DND-41 (cell line): Measurements from ENCODE around the gene OVOL2.
"Not testable (repeated sequence)": the region's sequence is repeated elsewhere in the genome, so short reads cannot be mapped to it uniquely, and the experiment has no call there.

ENCODE experiments used
- ATAC-seq: fragments of 200-7000 bp; cut with Tn5 transposase; 3 replicates; pipeline ENCODE4 v1.9.1; 2021; ENCODE audit warnings: low read depth; ENCODE audit not compliant: insufficient read depth
- DNase-seq: peaks from one replicate; pipeline ENCODE4 v3.0.0-alpha.2; 2020
- H2AFZ ChIP-seq: 2 replicates; pipeline ENCODE4 v1.6.0; 2012; ENCODE audit warnings: low read depth, low read length
- H3K27ac ChIP-seq: 2 replicates; pipeline ENCODE4 v1.5.1; 2012; ENCODE audit warnings: low read length, inconsistent platforms
- H3K27me3 ChIP-seq: fragments of 200-600 bp; sonication (generic); 2 replicates; pipeline ENCODE4 v1.6.0; 2012; ENCODE audit warnings: low read length, mild to moderate bottlenecking, inconsistent platforms; ENCODE audit not compliant: insufficient read depth, poor library complexity
- H3K36me3 ChIP-seq: 2 replicates; pipeline ENCODE4 v1.5.1; 2012; ENCODE audit warnings: low read length, inconsistent platforms; ENCODE audit not compliant: insufficient read depth
- H3K4me1 ChIP-seq: 2 replicates; pipeline ENCODE4 v1.5.1; 2012; ENCODE audit warnings: mild to moderate bottlenecking, low read length; ENCODE audit not compliant: insufficient read depth
- H3K4me2 ChIP-seq: 2 replicates; pipeline ENCODE4 v1.6.0; 2012; ENCODE audit warnings: mild to moderate bottlenecking, moderate library complexity, low read length, inconsistent platforms; ENCODE audit not compliant: insufficient read depth
- H3K4me3 ChIP-seq, 2 experiments: fragments of 200-600 bp in 1 of 2; shearing (Covaris generic) in 1 of 2; 2 replicates each; pipeline ENCODE4 v1.5.1; 2012 to 2016; ENCODE audit warnings: inconsistent platforms in 2 of 2, low read length in 2 of 2, mild to moderate bottlenecking in 2 of 2, low read depth in 1 of 2, moderate library complexity in 1 of 2
- H3K79me2 ChIP-seq: 2 replicates; pipeline ENCODE4 v1.6.0; 2012; ENCODE audit warnings: low read length, inconsistent platforms; ENCODE audit not compliant: insufficient read depth
- H3K9ac ChIP-seq: 2 replicates; pipeline ENCODE4 v1.6.0; 2012; ENCODE audit warnings: low read depth, mild to moderate bottlenecking, inconsistent platforms, low read length, moderate library complexity
- H3K9me3 ChIP-seq: 2 replicates; pipeline ENCODE4 v1.5.1; 2012; ENCODE audit warnings: low read length, moderate library complexity, mild to moderate bottlenecking, inconsistent platforms; ENCODE audit not compliant: insufficient read depth, severe bottlenecking
- H4K20me1 ChIP-seq: 2 replicates; pipeline ENCODE4 v1.6.0; 2012; ENCODE audit warnings: low read length; ENCODE audit not compliant: insufficient read depth
- EZH2 ChIP-seq: IDR thresholded peaks from 3 replicates; pipeline ENCODE4 v1.6.1; 2012; ENCODE audit warnings: borderline replicate concordance, low read depth, mild to moderate bottlenecking, moderate library complexity, low read length, inconsistent platforms; ENCODE audit not compliant: severe bottlenecking
- TF ChIP-seq, protein P1 (sequence below): IDR thresholded peaks from 2 replicates; pipeline ENCODE4 v1.5.1; 2012; ENCODE audit warnings: borderline replicate concordance, low read length, moderate library complexity, mild to moderate bottlenecking; ENCODE audit not compliant: poor library complexity, severe bottlenecking; ENCODE audit errors: extremely low read depth

OVOL2 gene

DNA sequence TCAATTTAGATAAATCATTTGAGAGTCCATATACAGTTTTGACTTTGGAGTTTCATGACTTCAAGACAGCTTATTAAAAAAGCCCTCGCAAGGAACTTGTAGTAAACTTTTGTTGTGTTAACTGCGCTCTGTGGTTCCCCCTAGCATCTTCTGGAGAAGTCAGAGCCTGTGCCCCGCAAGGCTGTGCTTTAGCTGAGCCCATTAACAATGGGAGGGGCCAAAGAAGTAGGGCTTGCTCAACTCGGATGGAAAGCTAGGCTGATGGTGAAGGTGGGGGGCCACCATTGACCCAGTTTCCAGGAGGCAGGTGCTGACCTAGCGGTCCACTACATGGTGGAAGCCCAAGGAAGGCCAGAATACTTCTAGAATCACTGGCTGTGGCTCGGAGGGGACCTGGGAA, 29.3 kb upstream of the OVOL2 start:
- no peak for ATAC-seq

DNA sequence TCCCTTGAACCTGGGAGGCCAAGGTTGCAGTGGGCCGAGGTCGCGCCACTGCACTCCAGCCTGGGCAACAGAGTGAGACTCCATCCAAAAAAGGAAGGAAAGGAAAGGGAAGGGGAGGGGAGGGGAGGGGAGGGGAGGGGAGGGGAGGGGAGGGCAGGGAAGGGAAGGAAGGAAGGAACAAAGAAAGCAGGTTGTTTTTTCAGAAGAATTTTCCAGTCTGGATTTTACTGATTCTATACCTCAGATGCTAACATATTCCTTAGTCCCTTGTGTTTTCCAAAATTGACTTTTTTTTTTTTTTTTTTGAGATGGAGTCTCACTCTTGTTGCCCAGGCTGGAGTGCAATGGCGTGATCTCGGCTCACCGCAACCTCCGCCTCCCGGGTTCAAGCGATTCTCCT, 23.1 kb upstream of the OVOL2 start:
- not testable (repeated sequence) for H3K4me3 ChIP-seq, H3K36me3 ChIP-seq, H3K27me3 ChIP-seq, H3K9ac ChIP-seq, H3K9me3 ChIP-seq, DNase-seq, H3K4me2 ChIP-seq, ATAC-seq, H3K27ac ChIP-seq, H2AFZ ChIP-seq, H3K4me1 ChIP-seq, H4K20me1 ChIP-seq, H3K79me2 ChIP-seq

More for the DNA sequence above, 29.3 kb upstream of the OVOL2 start:
- Histone ChIP-seq H3K4me1 (no peaks in the 10 kb centered on the region), H3K4me2 (no peak overlapping the region), H3K9me3 (no peaks in the 10 kb centered on the region), H3K9ac (no peak overlapping the region), H2AFZ (no peak overlapping the region), H3K27ac (no peak overlapping the region), H3K27me3 (peaks cover 10% of the 10 kb centered on the region), H3K4me3 (no peak overlapping the region), H3K79me2 (no peaks in the 10 kb centered on the region), H3K36me3 (no peaks in the 10 kb centered on the region), H4K20me1 (0 out of 2 replicates have a peak, but pooled peaks cover 3% of the 10 kb centered on the region)
- TF ChIP-seq EZH2: no peak
- TF ChIP-seq, protein P1, sequence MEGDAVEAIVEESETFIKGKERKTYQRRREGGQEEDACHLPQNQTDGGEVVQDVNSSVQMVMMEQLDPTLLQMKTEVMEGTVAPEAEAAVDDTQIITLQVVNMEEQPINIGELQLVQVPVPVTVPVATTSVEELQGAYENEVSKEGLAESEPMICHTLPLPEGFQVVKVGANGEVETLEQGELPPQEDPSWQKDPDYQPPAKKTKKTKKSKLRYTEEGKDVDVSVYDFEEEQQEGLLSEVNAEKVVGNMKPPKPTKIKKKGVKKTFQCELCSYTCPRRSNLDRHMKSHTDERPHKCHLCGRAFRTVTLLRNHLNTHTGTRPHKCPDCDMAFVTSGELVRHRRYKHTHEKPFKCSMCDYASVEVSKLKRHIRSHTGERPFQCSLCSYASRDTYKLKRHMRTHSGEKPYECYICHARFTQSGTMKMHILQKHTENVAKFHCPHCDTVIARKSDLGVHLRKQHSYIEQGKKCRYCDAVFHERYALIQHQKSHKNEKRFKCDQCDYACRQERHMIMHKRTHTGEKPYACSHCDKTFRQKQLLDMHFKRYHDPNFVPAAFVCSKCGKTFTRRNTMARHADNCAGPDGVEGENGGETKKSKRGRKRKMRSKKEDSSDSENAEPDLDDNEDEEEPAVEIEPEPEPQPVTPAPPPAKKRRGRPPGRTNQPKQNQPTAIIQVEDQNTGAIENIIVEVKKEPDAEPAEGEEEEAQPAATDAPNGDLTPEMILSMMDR: no peak
- DNase-seq: no peak

DNA sequence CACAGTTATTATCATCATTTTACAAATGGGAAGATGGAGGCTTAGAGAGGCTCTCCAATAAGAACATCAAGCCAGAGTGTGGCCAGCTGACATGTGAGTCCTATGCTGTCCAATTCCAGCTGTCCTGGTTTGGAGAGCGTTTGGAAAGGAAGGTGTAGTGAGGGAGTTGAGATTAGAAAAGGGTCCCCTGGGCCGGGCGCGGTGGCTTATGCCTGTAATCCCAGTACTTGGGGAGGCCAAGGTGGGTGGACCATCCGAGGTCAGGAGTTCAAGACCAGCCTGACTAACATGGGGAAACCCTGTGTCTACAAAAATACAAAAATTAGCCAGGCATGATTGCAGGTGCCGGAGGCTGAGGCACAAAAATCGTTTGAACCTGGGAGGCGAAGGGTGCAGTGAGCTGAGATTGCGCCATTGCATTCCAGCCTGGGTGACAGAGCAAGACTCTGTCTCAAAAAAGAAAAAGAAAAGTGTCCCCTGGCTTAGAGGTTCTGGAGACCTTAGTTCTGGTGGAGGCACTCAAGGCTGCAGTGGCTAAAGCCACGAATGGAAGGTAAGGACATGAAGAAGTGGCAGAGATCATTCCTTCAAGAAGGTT, 22.1 kb upstream of the OVOL2 start:
- Histone ChIP-seq H3K36me3 (no peaks in the 10 kb centered on the region), H3K4me3 (no peak overlapping the region), H3K4me1 (no peaks in the 10 kb centered on the region), H3K9me3 (no peaks in the 10 kb centered on the region), H2AFZ (no peak overlapping the region), H4K20me1 (no peaks in the 10 kb centered on the region), H3K4me2 (no peak overlapping the region), H3K27ac (no peak overlapping the region), H3K9ac (no peak overlapping the region), H3K79me2 (no peaks in the 10 kb centered on the region), H3K27me3 (peaks cover 8% of the 10 kb centered on the region)
- ATAC-seq: no peak
- no peak for TF ChIP-seq EZH2
- TF ChIP-seq, protein P1: no peak
- no peak for DNase-seq

DNA sequence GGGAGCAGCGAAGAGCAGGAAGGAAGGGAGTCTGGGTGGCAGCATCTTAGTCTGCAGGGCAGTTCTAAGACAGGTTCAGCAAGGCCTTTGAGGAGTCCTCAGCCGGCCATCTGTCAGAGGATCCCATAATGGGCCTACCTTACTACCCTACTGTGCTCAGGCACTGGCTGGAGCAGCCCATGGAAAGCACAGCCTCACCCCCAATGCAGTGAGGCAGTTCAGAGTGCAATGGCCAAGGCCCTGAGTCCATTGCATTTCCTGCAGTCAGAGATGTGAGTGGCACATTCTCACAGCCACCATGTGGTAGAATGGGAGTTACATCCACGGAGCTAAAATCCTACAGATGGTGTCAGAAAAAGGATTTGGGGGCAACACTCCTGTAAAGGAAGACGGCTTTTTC, 19.4 kb upstream of the OVOL2 start:
- H3K9ac ChIP-seq: no peak overlapping the region
- H3K27me3 ChIP-seq: peaks cover 7% of the 10 kb centered on the region
- H2AFZ ChIP-seq: no peak overlapping the region
- H3K79me2 ChIP-seq: no peaks in the 10 kb centered on the region
- TF ChIP-seq, protein P1: no peak
- no peaks in the 10 kb centered on the region for H3K4me1 ChIP-seq
- H3K36me3 ChIP-seq: no peaks in the 10 kb centered on the region
- ATAC-seq: no peak
- no peak overlapping the region for H3K4me3 ChIP-seq
- H3K9me3 ChIP-seq: no peaks in the 10 kb centered on the region
- no peaks in the 10 kb centered on the region for H4K20me1 ChIP-seq
- DNase-seq: no peak
- H3K4me2 ChIP-seq: no peak overlapping the region
- H3K27ac ChIP-seq: no peak overlapping the region
